Stimulated activated CD4-positive, alpha-beta T cell treated with anti-CD3 and anti-CD28 coated beads, Interleukin-15, amount 100 ng/mL, for 1 hour (primary cell): ENCODE measurements around the gene NDUFC1.
"Not testable (repeated sequence)": the region's sequence is repeated elsewhere in the genome, so short reads cannot be mapped to it uniquely, and the experiment has no call there.

Source experiments
- DNase-seq, 2 donors: peaks; one replicate each; pipeline ENCODE4 v3.0.0-alpha.2; 2020; ENCODE audit warnings: low read depth in 1 of 2, low spot score in 1 of 2

Gene NDUFC1

GRCh38 chr4:139301821-139302611 lies at the start of gene NDUFC1:
Gene NDUFC1, minus strand, starts transcription at chr4:139302477. Its CDS starts 6,679 bp downstream, at chr4:139295798.
- DNase-seq: peak; percentile 35 to 40

GRCh38 chr4:139337612-139338011 lies 35.3 kb upstream of the NDUFC1 start:
- DNase-seq: no peak

GRCh38 chr4:139333046-139333445 lies 30.8 kb upstream of the NDUFC1 start:
- no peak for DNase-seq

- DNase-seq: no peak
Measured at GRCh38 chr4:139331185-139331584, 28.9 kb upstream of the NDUFC1 start.

GRCh38 chr4:139330283-139330682 lies 28.0 kb upstream of the NDUFC1 start:
- DNase-seq: no peak

GRCh38 chr4:139329665-139330200 lies 27.5 kb upstream of the NDUFC1 start:
- DNase-seq: no peak

GRCh38 chr4:139324620-139325019 lies 22.3 kb upstream of the NDUFC1 start:
- no peak for DNase-seq

GRCh38 chr4:139322541-139322940 lies 20.3 kb upstream of the NDUFC1 start:
- not testable (repeated sequence) for DNase-seq

- DNase-seq: not testable (repeated sequence)
Measured at GRCh38 chr4:139322070-139322469, 19.8 kb upstream of the NDUFC1 start.

- DNase-seq: no peak
Measured at GRCh38 chr4:139319571-139319970, 17.3 kb upstream of the NDUFC1 start.

- DNase-seq: no peak
Measured at GRCh38 chr4:139317635-139318034, 15.4 kb upstream of the NDUFC1 start.

- DNase-seq: no peak
Measured at GRCh38 chr4:139316733-139317132, 14.5 kb upstream of the NDUFC1 start.

- DNase-seq: no peak
Measured at GRCh38 chr4:139315221-139315675, 13.0 kb upstream of the NDUFC1 start.

GRCh38 chr4:139314047-139314800 lies 11.9 kb upstream of the NDUFC1 start:
- DNase-seq: no peak

GRCh38 chr4:139313414-139313813 lies 11.1 kb upstream of the NDUFC1 start:
- not testable (repeated sequence) for DNase-seq

- DNase-seq: no peak
Measured at GRCh38 chr4:139312552-139313332, 10.5 kb upstream of the NDUFC1 start.

GRCh38 chr4:139311909-139312308 lies 9.6 kb upstream of the NDUFC1 start:
- no peak for DNase-seq

- DNase-seq: no peak
Measured at GRCh38 chr4:139304920-139305319, 2.6 kb upstream of the NDUFC1 start.

GRCh38 chr4:139301113-139301820 lies 1.0 kb downstream of the NDUFC1 start, which contains the start of gene NAA15:
Gene NAA15, plus strand, starts transcription at chr4:139301505. Its CDS starts 273 bp downstream, at chr4:139301778.
- peak; percentile 94 for DNase-seq

GRCh38 chr4:139300431-139301112 lies 1.7 kb downstream of the NDUFC1 start:
- no peak for DNase-seq
